Activated CD8-positive, alpha-beta T cell treated with anti-CD3 and anti-CD28 coated beads, Interleukin-2, amount 10 ng/mL, durations not matched to agents 7 days and 5 days (primary cell): Measurements from ENCODE around the gene NTS. TPM values are rescaled to one million over a fixed set of nuclear protein-coding genes. Genes with fewer than 3 reads are reported as not detected.

ENCODE experiments used
- total RNA-seq, 2 experiments: library from RNA; stranded (reverse); gene quantifications; one replicate each; pipeline ENCODE4 v1.2.3, GENCODE V29; 2021

Gene NTS
- total RNA-seq, 2 experiments from 2014 or later, result not detected

Other genes starting within 250 kb of the NTS start
- gene RASSF9, start 37.9 kb upstream of the NTS start, total RNA-seq, result not detected